Measurements from ENCODE around the gene EML4. TPM values are rescaled to one million over a fixed set of nuclear protein-coding genes. Genes with fewer than 3 reads are reported as not detected.

Gene EML4
- polyA plus RNA-seq, 1 donor (not counting 4 experiments of a cell fraction or from before 2014, with no cell fraction given), result 36.4 TPM

- Histone ChIP-seq H3K4me3 (ENCODE audit: control insufficient read depth in 2 of 3, extremely low read depth in 1 of 3, insufficient read depth in 2 of 3, low read depth in 1 of 3, low read length in 3 of 3) (no peak overlapping the region), H4K20me1 (ENCODE audit: control insufficient read depth, extremely low read depth, insufficient read depth, low read length) (no peaks in the 10 kb centered on the region), H3K4me2 (ENCODE audit: control insufficient read depth, extremely low read depth, insufficient read depth, low read depth, low read length) (no peak overlapping the region), H3K9me3 (ENCODE audit: control insufficient read depth, low read depth, low read length) (no peaks in the 10 kb centered on the region), H3K4me1 (ENCODE audit: control insufficient read depth, extremely low read depth, insufficient read depth, low read length) (peaks cover 4% of the 10 kb centered on the region), H3K27me3 (ENCODE audit: control insufficient read depth, extremely low read depth, insufficient read depth, low read length) (no peaks in the 10 kb centered on the region), H3K9me1 (ENCODE audit: control insufficient read depth, extremely low read depth, insufficient read depth, low read length) (no peaks in the 10 kb centered on the region), H2AFZ (ENCODE audit: control insufficient read depth, low read length) (no peak overlapping the region), H3K36me3 (ENCODE audit: control insufficient read depth in 2 of 2, extremely low read depth in 1 of 2, insufficient read depth in 2 of 2, low read length in 2 of 2) (no peaks in the 10 kb centered on the region), H3K9ac (ENCODE audit: control insufficient read depth, extremely low read depth, insufficient read depth, low read length) (no peak overlapping the region), H3K79me2 (ENCODE audit: control insufficient read depth, insufficient read depth, low read length) (no peaks in the 10 kb centered on the region), H3K27ac (ENCODE audit: control insufficient read depth, insufficient read depth, low read length) (no peak overlapping the region)
- DNase-seq (ENCODE audit: low read depth, low spot score) (no peak), FAIRE-seq (no peak)
- dilution Hi-C loops (cut with MboI; ENCODE audit: extremely low pct_ligation_motif_present, low sequenced_read_pairs), result no loop called here
- TF ChIP-seq CTCF (optimal IDR thresholded peaks at IDR 0.05 in 1 of 3, IDR thresholded peaks at IDR 0.05 in 1 of 3, conservative IDR thresholded peaks at IDR 0.05 in 1 of 3; ENCODE audit: extremely low read depth in 1 of 3, insufficient read depth in 2 of 3, low read length in 3 of 3) (no peak), EZH2 (IDR thresholded peaks at IDR 0.05; ENCODE audit: low read length) (no peak)
Observed at GRCh38 chr2:42164046-42164445, 5.1 kb upstream of the EML4 start.

- Histone ChIP-seq H3K4me1 (ENCODE audit: control insufficient read depth, extremely low read depth, insufficient read depth, low read length) (peaks cover 4% of the 10 kb centered on the region), H2AFZ (ENCODE audit: control insufficient read depth, low read length) (no peak overlapping the region), H3K4me2 (ENCODE audit: control insufficient read depth, extremely low read depth, insufficient read depth, low read depth, low read length) (no peak overlapping the region), H3K27me3 (ENCODE audit: control insufficient read depth, extremely low read depth, insufficient read depth, low read length) (no peaks in the 10 kb centered on the region), H3K36me3 (ENCODE audit: control insufficient read depth in 2 of 2, extremely low read depth in 1 of 2, insufficient read depth in 2 of 2, low read length in 2 of 2) (no peaks in the 10 kb centered on the region), H3K9me1 (ENCODE audit: control insufficient read depth, extremely low read depth, insufficient read depth, low read length) (no peaks in the 10 kb centered on the region), H3K9me3 (ENCODE audit: control insufficient read depth, low read depth, low read length) (no peaks in the 10 kb centered on the region), H3K9ac (ENCODE audit: control insufficient read depth, extremely low read depth, insufficient read depth, low read length) (no peak overlapping the region), H3K27ac (ENCODE audit: control insufficient read depth, insufficient read depth, low read length) (no peak overlapping the region), H3K79me2 (ENCODE audit: control insufficient read depth, insufficient read depth, low read length) (peaks cover 6% of the 10 kb centered on the region), H4K20me1 (ENCODE audit: control insufficient read depth, extremely low read depth, insufficient read depth, low read length) (no peaks in the 10 kb centered on the region), H3K4me3 (ENCODE audit: control insufficient read depth in 2 of 3, extremely low read depth in 1 of 3, insufficient read depth in 2 of 3, low read depth in 1 of 3, low read length in 3 of 3) (no peak overlapping the region)
- FAIRE-seq (no peak), DNase-seq (ENCODE audit: low read depth, low spot score) (no peak)
- dilution Hi-C loops (cut with MboI; ENCODE audit: extremely low pct_ligation_motif_present, low sequenced_read_pairs), result no loop called here
- TF ChIP-seq EZH2 (IDR thresholded peaks at IDR 0.05; ENCODE audit: low read length) (no peak), CTCF (optimal IDR thresholded peaks at IDR 0.05 in 1 of 3, IDR thresholded peaks at IDR 0.05 in 1 of 3, conservative IDR thresholded peaks at IDR 0.05 in 1 of 3; ENCODE audit: extremely low read depth in 1 of 3, insufficient read depth in 2 of 3, low read length in 3 of 3) (no peak)
Observed at GRCh38 chr2:42164971-42165370, 4.2 kb upstream of the EML4 start.

Data from keratinocyte (primary cell).